Kidney (tissue), 14 donors: ENCODE measurements around the gene PLPPR1. TPM values are rescaled to one million over a fixed set of nuclear protein-coding genes. Genes with fewer than 3 reads are reported as not detected.

ENCODE experiments used
- DNase-seq, 5 donors: peaks; one replicate each; pipeline ENCODE4 v3.0.0-alpha.2; 2013 to 2020
- FAIRE-seq: peaks from 2 replicates; lab custom pipeline; 2012; peaks lifted over from hg19 to GRCh38; lab: Jason Lieb, UNC
- H3K27ac ChIP-seq, 2 donors: one replicate each; pipeline ENCODE4 v1.7.0; 2013; ENCODE audit warnings: low read depth in 2 of 2, low read length in 2 of 2, inconsistent platforms in 1 of 2
- H3K27me3 ChIP-seq: one replicate; pipeline ENCODE4 v1.7.1; 2013; ENCODE audit warnings: low read length, inconsistent platforms; ENCODE audit not compliant: control insufficient read depth, insufficient read depth
- H3K36me3 ChIP-seq, 3 donors: one replicate each; pipeline versions ENCODE4 v1.7.0 to v1.7.1; 2013; ENCODE audit warnings: low read length in 3 of 3, control low read depth in 1 of 3, inconsistent platforms in 1 of 3; ENCODE audit not compliant: insufficient read depth in 3 of 3, control insufficient read depth in 2 of 3
- H3K4me1 ChIP-seq, 3 donors: one replicate each; pipeline versions ENCODE4 v1.7.0 to v1.7.1; 2013; ENCODE audit warnings: low read length in 3 of 3, inconsistent platforms in 1 of 3, low read depth in 1 of 3; ENCODE audit not compliant: control insufficient read depth in 2 of 3, insufficient read depth in 2 of 3
- H3K4me3 ChIP-seq, 3 donors: one replicate each; pipeline versions ENCODE4 v1.7.0 to v1.8.1; 2013; ENCODE audit warnings: low read length in 3 of 3, control low read depth in 1 of 3, inconsistent platforms in 1 of 3
- H3K9ac ChIP-seq, 3 donors: one replicate each; pipeline versions ENCODE4 v1.7.0 to v1.7.1; 2013; ENCODE audit warnings: low read length in 3 of 3, control low read depth in 1 of 3, inconsistent platforms in 1 of 3
- H3K9me3 ChIP-seq, 3 donors: one replicate each; pipeline versions ENCODE4 v1.7.0 to v1.7.1; 2013; ENCODE audit warnings: low read length in 3 of 3, control low read depth in 1 of 3, inconsistent platforms in 1 of 3; ENCODE audit not compliant: control insufficient read depth in 2 of 3, insufficient read depth in 1 of 3
- CTCF ChIP-seq: IDR thresholded peaks from 3 replicates; pipeline ENCODE4 v1.5.1; 2012; ENCODE audit warnings: mild to moderate bottlenecking, moderate library complexity, borderline replicate concordance; ENCODE audit not compliant: insufficient read depth; ENCODE audit errors: extremely low read depth
- intact Hi-C: fragments of 100-400 bp; cut with DNase I; formaldehyde crosslinking; loops from one replicate; pipeline ENCODE4 v1.11.1; 2022
- polyA plus RNA-seq: library from polyadenylated mRNA; stranded (reverse); fragments of 350-450 nt; fragmentation: Illumina TruSeq; extraction: RNeasy Lipid Tissue Mini Kit (QIAGEN cat#74804); gene quantifications from one replicate; pipeline ENCODE4 v1.2.3, GENCODE V29; 2014; ENCODE audit warnings: low read depth, low replicate concordance; ENCODE audit not compliant: insufficient read depth
- total RNA-seq: library from RNA; stranded (reverse); fragmentation: NEBNext Ultra II Directional; extraction: Animal tissue kit (Norgen Biotek cat#: 25700); gene quantifications from one replicate; pipeline ENCODE4 v1.2.1, GENCODE V29; 2021
- donor health status: control.
- donor health status: control.
- donor health status: control.
- donor health status: control.
- donor health status: control.
- donor health status: DM: yes; HTN: yes; CAD: no.
- donor health status: Normal renal cell carcinoma (clear cell type).

PLPPR1 gene
- total and polyA plus RNA-seq, 2 donors from 2014 or later, result 0.98 to 21.6 TPM

GRCh38 chr9:101341958-101342357, 313.4 kb downstream of the PLPPR1 start:
- no peak overlapping the region for H3K27ac ChIP-seq
- H3K9me3 ChIP-seq, result no peaks in the 10 kb centered on the region
- H3K4me3 ChIP-seq, result no peak overlapping the region
- no peaks in the 10 kb centered on the region for H3K4me1 ChIP-seq
- no peaks in the 10 kb centered on the region for H3K27me3 ChIP-seq
- no peak for DNase-seq
- intact Hi-C loops, result no loop called here
- H3K36me3 ChIP-seq, result no peaks in the 10 kb centered on the region
- FAIRE-seq, result no peak
- H3K9ac ChIP-seq, result no peak overlapping the region
- TF ChIP-seq CTCF, result no peak

- no peaks in the 10 kb centered on the region for H3K36me3 ChIP-seq
- no peaks in the 10 kb centered on the region for H3K9me3 ChIP-seq
- DNase-seq (no peak), FAIRE-seq (no peak)
- no peaks in the 10 kb centered on the region for H3K4me1 ChIP-seq
- H3K9ac ChIP-seq, result no peak overlapping the region
- H3K27me3 ChIP-seq, result no peaks in the 10 kb centered on the region
- H3K4me3 ChIP-seq, result no peak overlapping the region
- H3K27ac ChIP-seq, result no peak overlapping the region
- TF ChIP-seq CTCF, result no peak
- intact Hi-C loops, result no loop called here
These were observed 314.1 kb downstream of the PLPPR1 start for GRCh38 chr9:101342595-101342994.

GRCh38 chr9:101350285-101350684, 321.8 kb downstream of the PLPPR1 start:
- Histone ChIP-seq H3K36me3 (no peaks in the 10 kb centered on the region), H3K27me3 (no peaks in the 10 kb centered on the region), H3K4me3 (no peak overlapping the region), H3K9me3 (no peaks in the 10 kb centered on the region), H3K9ac (no peak overlapping the region), H3K27ac (no peak overlapping the region), H3K4me1 (no peaks in the 10 kb centered on the region)
- DNase-seq, result no peak
- FAIRE-seq, result no peak
- intact Hi-C loops, result no loop called here
- TF ChIP-seq CTCF, result no peak

GRCh38 chr9:101352892-101353463, 324.5 kb downstream of the PLPPR1 start:
- Histone ChIP-seq H3K9me3 (no peaks in the 10 kb centered on the region), H3K27me3 (no peaks in the 10 kb centered on the region), H3K9ac (no peak overlapping the region), H3K4me1 (no peaks in the 10 kb centered on the region), H3K27ac (no peak overlapping the region), H3K36me3 (no peaks in the 10 kb centered on the region), H3K4me3 (no peak overlapping the region)
- FAIRE-seq, result no peak
- no peak for DNase-seq
- TF ChIP-seq CTCF, result no peak
- intact Hi-C loops, result no loop called here
